H1 (cell line): Measurements from ENCODE around the gene VAV2. TPM values are rescaled to one million over a fixed set of nuclear protein-coding genes. Genes with fewer than 3 reads are reported as not detected.

Source experiments
- ASH2L ChIP-seq: fragments of 200-600, 300-600 bp; sonication (generic); IDR thresholded peaks from one replicate; pipeline ENCODE4 v1.7.1; 2017; ENCODE audit warnings: low read length
- CBX8 ChIP-seq: fragments of 300-800, 300-1000 bp; sonication (generic); IDR thresholded peaks from 2 replicates; pipeline ENCODE4 v1.7.1; 2016; ENCODE audit warnings: low read depth, low read length, borderline replicate concordance
- CREB1 ChIP-seq: IDR thresholded peaks from 2 replicates; pipeline ENCODE4 v1.6.1; 2012; ENCODE audit warnings: inconsistent platforms
- EP300 ChIP-seq, 2 experiments: IDR thresholded peaks; 1 replicate in 1 of 2; 2 replicates in 1 of 2; pipeline ENCODE4 v1.6.1; 2011 to 2012; ENCODE audit warnings: low read depth in 2 of 2, low read length in 2 of 2, mild to moderate bottlenecking in 2 of 2, borderline replicate concordance in 1 of 2, inconsistent platforms in 1 of 2, moderate library complexity in 1 of 2
- GABPA ChIP-seq: IDR thresholded peaks from 2 replicates; pipeline ENCODE4 v1.6.1; 2011; ENCODE audit warnings: mild to moderate bottlenecking, low read length, moderate library complexity, borderline replicate concordance; ENCODE audit not compliant: insufficient read depth
- HDAC6 ChIP-seq: IDR thresholded peaks from one replicate; pipeline ENCODE4 v1.7.1; 2012; ENCODE audit warnings: low read depth, mild to moderate bottlenecking, inconsistent platforms, low read length, moderate library complexity
- SAP30 ChIP-seq: fragments of 300-600 bp; sonication (generic); IDR thresholded peaks from 2 replicates; pipeline ENCODE4 v1.7.1; 2012; ENCODE audit warnings: low read length, moderate library complexity, mild to moderate bottlenecking, inconsistent platforms; ENCODE audit not compliant: insufficient read depth, insufficient replicate concordance
- TCF12 ChIP-seq: IDR thresholded peaks from 2 replicates; pipeline ENCODE4 v1.6.1; 2011; ENCODE audit warnings: low read depth, mild to moderate bottlenecking, low read length
- polyA plus RNA-seq, 7 experiments: library from polyadenylated mRNA; depleted of rRNA in 3 of 7; stranded (reverse) in 5 of 7; unstranded in 2 of 7; fragments of >200 nt in 5 of 7; fragments of 200-250 nt in 2 of 7; gene quantifications; 1 replicate in 5 of 7; 2 replicates in 1 of 7; 4 replicates in 1 of 7; pipeline versions ENCODE4 v1.2.1 to v1.2.3, GENCODE V29; 2011 to 2013; ENCODE audit warnings: missing spikeins in 2 of 7, mixed read lengths in 2 of 7
- total RNA-seq: library from RNA; stranded (reverse); fragmentation: NEBNext Ultra II Directional; extraction: Animal tissue kit (Norgen Biotek cat#: 25700); gene quantifications from 2 replicates; pipeline ENCODE4 v1.2.1, GENCODE V29; 2021
- TF ChIP-seq, protein P1 (sequence below): fragments of 300-600 bp; sonication (generic); IDR thresholded peaks from 2 replicates; pipeline ENCODE4 v1.7.1; 2012; ENCODE audit warnings: low read length, moderate library complexity, mild to moderate bottlenecking, inconsistent platforms; ENCODE audit not compliant: insufficient replicate concordance
- TF ChIP-seq, protein P2 (sequence below): IDR thresholded peaks from 2 replicates; pipeline ENCODE4 v1.6.1; 2012; ENCODE audit warnings: inconsistent platforms

Gene VAV2
- total and polyA plus RNA-seq, 2 of the 8 experiments (the other 6 are each of a cell fraction or from before 2014, with no cell fraction given): 13.6 to 37.6 TPM

DNA sequence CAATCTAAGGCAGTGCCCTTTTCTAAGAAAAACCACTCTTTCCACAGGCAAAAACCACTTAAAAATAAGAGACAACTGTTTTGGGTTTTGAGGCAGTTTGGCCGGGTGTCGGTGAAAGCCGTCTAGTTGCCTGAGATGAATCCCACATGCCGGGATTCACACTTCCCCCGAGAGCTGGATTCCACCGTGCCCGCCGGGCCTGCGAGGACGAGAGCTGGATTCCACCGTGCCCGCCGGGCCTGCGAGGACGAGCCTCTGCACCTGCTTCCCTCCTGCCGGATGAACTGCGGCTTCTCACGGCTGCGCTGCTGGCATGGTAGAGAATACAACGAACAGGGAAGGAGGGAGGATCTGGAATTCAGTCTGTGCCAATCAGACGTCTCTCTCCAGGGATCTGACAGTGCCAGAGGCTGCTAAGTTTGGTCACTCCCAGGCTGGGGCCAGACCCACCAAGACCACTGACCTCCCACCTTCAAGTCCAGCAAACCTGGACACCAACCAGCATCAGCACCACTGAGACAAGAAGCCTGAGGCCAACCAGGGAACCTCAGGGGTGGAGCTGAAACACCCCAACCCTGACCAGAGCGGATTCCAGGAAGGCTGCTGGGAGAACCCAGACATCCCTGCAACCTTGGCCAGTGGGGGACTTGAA, 23.0 kb downstream of the VAV2 start (continued):
- TF ChIP-seq, protein P1, sequence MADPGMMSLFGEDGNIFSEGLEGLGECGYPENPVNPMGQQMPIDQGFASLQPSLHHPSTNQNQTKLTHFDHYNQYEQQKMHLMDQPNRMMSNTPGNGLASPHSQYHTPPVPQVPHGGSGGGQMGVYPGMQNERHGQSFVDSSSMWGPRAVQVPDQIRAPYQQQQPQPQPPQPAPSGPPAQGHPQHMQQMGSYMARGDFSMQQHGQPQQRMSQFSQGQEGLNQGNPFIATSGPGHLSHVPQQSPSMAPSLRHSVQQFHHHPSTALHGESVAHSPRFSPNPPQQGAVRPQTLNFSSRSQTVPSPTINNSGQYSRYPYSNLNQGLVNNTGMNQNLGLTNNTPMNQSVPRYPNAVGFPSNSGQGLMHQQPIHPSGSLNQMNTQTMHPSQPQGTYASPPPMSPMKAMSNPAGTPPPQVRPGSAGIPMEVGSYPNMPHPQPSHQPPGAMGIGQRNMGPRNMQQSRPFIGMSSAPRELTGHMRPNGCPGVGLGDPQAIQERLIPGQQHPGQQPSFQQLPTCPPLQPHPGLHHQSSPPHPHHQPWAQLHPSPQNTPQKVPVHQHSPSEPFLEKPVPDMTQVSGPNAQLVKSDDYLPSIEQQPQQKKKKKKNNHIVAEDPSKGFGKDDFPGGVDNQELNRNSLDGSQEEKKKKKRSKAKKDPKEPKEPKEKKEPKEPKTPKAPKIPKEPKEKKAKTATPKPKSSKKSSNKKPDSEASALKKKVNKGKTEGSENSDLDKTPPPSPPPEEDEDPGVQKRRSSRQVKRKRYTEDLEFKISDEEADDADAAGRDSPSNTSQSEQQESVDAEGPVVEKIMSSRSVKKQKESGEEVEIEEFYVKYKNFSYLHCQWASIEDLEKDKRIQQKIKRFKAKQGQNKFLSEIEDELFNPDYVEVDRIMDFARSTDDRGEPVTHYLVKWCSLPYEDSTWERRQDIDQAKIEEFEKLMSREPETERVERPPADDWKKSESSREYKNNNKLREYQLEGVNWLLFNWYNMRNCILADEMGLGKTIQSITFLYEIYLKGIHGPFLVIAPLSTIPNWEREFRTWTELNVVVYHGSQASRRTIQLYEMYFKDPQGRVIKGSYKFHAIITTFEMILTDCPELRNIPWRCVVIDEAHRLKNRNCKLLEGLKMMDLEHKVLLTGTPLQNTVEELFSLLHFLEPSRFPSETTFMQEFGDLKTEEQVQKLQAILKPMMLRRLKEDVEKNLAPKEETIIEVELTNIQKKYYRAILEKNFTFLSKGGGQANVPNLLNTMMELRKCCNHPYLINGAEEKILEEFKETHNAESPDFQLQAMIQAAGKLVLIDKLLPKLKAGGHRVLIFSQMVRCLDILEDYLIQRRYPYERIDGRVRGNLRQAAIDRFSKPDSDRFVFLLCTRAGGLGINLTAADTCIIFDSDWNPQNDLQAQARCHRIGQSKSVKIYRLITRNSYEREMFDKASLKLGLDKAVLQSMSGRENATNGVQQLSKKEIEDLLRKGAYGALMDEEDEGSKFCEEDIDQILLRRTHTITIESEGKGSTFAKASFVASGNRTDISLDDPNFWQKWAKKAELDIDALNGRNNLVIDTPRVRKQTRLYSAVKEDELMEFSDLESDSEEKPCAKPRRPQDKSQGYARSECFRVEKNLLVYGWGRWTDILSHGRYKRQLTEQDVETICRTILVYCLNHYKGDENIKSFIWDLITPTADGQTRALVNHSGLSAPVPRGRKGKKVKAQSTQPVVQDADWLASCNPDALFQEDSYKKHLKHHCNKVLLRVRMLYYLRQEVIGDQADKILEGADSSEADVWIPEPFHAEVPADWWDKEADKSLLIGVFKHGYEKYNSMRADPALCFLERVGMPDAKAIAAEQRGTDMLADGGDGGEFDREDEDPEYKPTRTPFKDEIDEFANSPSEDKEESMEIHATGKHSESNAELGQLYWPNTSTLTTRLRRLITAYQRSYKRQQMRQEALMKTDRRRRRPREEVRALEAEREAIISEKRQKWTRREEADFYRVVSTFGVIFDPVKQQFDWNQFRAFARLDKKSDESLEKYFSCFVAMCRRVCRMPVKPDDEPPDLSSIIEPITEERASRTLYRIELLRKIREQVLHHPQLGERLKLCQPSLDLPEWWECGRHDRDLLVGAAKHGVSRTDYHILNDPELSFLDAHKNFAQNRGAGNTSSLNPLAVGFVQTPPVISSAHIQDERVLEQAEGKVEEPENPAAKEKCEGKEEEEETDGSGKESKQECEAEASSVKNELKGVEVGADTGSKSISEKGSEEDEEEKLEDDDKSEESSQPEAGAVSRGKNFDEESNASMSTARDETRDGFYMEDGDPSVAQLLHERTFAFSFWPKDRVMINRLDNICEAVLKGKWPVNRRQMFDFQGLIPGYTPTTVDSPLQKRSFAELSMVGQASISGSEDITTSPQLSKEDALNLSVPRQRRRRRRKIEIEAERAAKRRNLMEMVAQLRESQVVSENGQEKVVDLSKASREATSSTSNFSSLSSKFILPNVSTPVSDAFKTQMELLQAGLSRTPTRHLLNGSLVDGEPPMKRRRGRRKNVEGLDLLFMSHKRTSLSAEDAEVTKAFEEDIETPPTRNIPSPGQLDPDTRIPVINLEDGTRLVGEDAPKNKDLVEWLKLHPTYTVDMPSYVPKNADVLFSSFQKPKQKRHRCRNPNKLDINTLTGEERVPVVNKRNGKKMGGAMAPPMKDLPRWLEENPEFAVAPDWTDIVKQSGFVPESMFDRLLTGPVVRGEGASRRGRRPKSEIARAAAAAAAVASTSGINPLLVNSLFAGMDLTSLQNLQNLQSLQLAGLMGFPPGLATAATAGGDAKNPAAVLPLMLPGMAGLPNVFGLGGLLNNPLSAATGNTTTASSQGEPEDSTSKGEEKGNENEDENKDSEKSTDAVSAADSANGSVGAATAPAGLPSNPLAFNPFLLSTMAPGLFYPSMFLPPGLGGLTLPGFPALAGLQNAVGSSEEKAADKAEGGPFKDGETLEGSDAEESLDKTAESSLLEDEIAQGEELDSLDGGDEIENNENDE: no peak
- TF ChIP-seq TCF12: no peak
- TF ChIP-seq GABPA: no peak
- no peak for TF ChIP-seq HDAC6
- TF ChIP-seq CREB1: no peak
- TF ChIP-seq SAP30: no peak
- TF ChIP-seq, protein P2, sequence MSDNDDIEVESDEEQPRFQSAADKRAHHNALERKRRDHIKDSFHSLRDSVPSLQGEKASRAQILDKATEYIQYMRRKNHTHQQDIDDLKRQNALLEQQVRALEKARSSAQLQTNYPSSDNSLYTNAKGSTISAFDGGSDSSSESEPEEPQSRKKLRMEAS: no peak
- no peak for TF ChIP-seq EP300 (IDR thresholded peaks at IDR 0.05; ENCODE audit: borderline replicate concordance in 1 of 2, low read depth in 2 of 2, low read length in 2 of 2)
- TF ChIP-seq CBX8: no peak
- no peak for TF ChIP-seq ASH2L
